H1 (cell line): ENCODE data around the gene NEK10. TPM values are rescaled to one million over a fixed set of nuclear protein-coding genes. Genes with fewer than 3 reads are reported as not detected.

Source experiments
- ASH2L ChIP-seq: fragments of 200-600, 300-600 bp; sonication (generic); IDR thresholded peaks from one replicate; pipeline ENCODE4 v1.7.1; 2017; ENCODE audit warnings: low read length
- KDM4A ChIP-seq: IDR thresholded peaks from one replicate; pipeline ENCODE4 v1.7.1; 2012; ENCODE audit warnings: low read depth, mild to moderate bottlenecking, moderate library complexity, low read length, inconsistent platforms; ENCODE audit not compliant: severe bottlenecking
- SIRT6 ChIP-seq: IDR thresholded peaks from one replicate; pipeline ENCODE4 v1.7.1; 2012; ENCODE audit warnings: low read length, inconsistent platforms
- SIX5 ChIP-seq: IDR thresholded peaks from 2 replicates; pipeline ENCODE4 v1.6.1; 2011; ENCODE audit warnings: mild to moderate bottlenecking, low read depth, low read length
- TCF12 ChIP-seq: IDR thresholded peaks from 2 replicates; pipeline ENCODE4 v1.6.1; 2011; ENCODE audit warnings: low read depth, mild to moderate bottlenecking, low read length
- polyA plus RNA-seq, 7 experiments: library from polyadenylated mRNA; depleted of rRNA in 3 of 7; stranded (reverse) in 5 of 7; unstranded in 2 of 7; fragments of >200 nt in 5 of 7; fragments of 200-250 nt in 2 of 7; gene quantifications; 1 replicate in 5 of 7; 2 replicates in 1 of 7; 4 replicates in 1 of 7; pipeline versions ENCODE4 v1.2.1 to v1.2.3, GENCODE V29; 2011 to 2013; ENCODE audit warnings: missing spikeins in 2 of 7, mixed read lengths in 2 of 7
- total RNA-seq: library from RNA; stranded (reverse); fragmentation: NEBNext Ultra II Directional; extraction: Animal tissue kit (Norgen Biotek cat#: 25700); gene quantifications from 2 replicates; pipeline ENCODE4 v1.2.1, GENCODE V29; 2021
- TF ChIP-seq, protein P1 (sequence below): fragments of 300-600 bp; sonication (generic); IDR thresholded peaks from 2 replicates; pipeline ENCODE4 v1.7.1; 2012; ENCODE audit warnings: low read length, moderate library complexity, mild to moderate bottlenecking, inconsistent platforms; ENCODE audit not compliant: insufficient replicate concordance
- TF ChIP-seq, protein P2 (sequence below): IDR thresholded peaks from 2 replicates; pipeline ENCODE4 v1.6.1; 2012; ENCODE audit warnings: inconsistent platforms
- TF ChIP-seq, protein P3 (sequence below): IDR thresholded peaks from 2 replicates; pipeline ENCODE4 v1.6.1; 2012; ENCODE audit warnings: inconsistent platforms

Gene NEK10
- total and polyA plus RNA-seq, 2 of the 8 experiments (the other 6 are each of a cell fraction or from before 2014, with no cell fraction given) = 0.18 to 0.50 TPM

GRCh38 chr3:27202959-27203358, 166.2 kb downstream of the NEK10 start (continued):
- TF ChIP-seq, protein P1, sequence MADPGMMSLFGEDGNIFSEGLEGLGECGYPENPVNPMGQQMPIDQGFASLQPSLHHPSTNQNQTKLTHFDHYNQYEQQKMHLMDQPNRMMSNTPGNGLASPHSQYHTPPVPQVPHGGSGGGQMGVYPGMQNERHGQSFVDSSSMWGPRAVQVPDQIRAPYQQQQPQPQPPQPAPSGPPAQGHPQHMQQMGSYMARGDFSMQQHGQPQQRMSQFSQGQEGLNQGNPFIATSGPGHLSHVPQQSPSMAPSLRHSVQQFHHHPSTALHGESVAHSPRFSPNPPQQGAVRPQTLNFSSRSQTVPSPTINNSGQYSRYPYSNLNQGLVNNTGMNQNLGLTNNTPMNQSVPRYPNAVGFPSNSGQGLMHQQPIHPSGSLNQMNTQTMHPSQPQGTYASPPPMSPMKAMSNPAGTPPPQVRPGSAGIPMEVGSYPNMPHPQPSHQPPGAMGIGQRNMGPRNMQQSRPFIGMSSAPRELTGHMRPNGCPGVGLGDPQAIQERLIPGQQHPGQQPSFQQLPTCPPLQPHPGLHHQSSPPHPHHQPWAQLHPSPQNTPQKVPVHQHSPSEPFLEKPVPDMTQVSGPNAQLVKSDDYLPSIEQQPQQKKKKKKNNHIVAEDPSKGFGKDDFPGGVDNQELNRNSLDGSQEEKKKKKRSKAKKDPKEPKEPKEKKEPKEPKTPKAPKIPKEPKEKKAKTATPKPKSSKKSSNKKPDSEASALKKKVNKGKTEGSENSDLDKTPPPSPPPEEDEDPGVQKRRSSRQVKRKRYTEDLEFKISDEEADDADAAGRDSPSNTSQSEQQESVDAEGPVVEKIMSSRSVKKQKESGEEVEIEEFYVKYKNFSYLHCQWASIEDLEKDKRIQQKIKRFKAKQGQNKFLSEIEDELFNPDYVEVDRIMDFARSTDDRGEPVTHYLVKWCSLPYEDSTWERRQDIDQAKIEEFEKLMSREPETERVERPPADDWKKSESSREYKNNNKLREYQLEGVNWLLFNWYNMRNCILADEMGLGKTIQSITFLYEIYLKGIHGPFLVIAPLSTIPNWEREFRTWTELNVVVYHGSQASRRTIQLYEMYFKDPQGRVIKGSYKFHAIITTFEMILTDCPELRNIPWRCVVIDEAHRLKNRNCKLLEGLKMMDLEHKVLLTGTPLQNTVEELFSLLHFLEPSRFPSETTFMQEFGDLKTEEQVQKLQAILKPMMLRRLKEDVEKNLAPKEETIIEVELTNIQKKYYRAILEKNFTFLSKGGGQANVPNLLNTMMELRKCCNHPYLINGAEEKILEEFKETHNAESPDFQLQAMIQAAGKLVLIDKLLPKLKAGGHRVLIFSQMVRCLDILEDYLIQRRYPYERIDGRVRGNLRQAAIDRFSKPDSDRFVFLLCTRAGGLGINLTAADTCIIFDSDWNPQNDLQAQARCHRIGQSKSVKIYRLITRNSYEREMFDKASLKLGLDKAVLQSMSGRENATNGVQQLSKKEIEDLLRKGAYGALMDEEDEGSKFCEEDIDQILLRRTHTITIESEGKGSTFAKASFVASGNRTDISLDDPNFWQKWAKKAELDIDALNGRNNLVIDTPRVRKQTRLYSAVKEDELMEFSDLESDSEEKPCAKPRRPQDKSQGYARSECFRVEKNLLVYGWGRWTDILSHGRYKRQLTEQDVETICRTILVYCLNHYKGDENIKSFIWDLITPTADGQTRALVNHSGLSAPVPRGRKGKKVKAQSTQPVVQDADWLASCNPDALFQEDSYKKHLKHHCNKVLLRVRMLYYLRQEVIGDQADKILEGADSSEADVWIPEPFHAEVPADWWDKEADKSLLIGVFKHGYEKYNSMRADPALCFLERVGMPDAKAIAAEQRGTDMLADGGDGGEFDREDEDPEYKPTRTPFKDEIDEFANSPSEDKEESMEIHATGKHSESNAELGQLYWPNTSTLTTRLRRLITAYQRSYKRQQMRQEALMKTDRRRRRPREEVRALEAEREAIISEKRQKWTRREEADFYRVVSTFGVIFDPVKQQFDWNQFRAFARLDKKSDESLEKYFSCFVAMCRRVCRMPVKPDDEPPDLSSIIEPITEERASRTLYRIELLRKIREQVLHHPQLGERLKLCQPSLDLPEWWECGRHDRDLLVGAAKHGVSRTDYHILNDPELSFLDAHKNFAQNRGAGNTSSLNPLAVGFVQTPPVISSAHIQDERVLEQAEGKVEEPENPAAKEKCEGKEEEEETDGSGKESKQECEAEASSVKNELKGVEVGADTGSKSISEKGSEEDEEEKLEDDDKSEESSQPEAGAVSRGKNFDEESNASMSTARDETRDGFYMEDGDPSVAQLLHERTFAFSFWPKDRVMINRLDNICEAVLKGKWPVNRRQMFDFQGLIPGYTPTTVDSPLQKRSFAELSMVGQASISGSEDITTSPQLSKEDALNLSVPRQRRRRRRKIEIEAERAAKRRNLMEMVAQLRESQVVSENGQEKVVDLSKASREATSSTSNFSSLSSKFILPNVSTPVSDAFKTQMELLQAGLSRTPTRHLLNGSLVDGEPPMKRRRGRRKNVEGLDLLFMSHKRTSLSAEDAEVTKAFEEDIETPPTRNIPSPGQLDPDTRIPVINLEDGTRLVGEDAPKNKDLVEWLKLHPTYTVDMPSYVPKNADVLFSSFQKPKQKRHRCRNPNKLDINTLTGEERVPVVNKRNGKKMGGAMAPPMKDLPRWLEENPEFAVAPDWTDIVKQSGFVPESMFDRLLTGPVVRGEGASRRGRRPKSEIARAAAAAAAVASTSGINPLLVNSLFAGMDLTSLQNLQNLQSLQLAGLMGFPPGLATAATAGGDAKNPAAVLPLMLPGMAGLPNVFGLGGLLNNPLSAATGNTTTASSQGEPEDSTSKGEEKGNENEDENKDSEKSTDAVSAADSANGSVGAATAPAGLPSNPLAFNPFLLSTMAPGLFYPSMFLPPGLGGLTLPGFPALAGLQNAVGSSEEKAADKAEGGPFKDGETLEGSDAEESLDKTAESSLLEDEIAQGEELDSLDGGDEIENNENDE = no peak
- TF ChIP-seq, protein P2, sequence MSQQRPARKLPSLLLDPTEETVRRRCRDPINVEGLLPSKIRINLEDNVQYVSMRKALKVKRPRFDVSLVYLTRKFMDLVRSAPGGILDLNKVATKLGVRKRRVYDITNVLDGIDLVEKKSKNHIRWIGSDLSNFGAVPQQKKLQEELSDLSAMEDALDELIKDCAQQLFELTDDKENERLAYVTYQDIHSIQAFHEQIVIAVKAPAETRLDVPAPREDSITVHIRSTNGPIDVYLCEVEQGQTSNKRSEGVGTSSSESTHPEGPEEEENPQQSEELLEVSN = no peak
- TF ChIP-seq SIX5 (no peak), TCF12 (no peak), SIRT6 (no peak), KDM4A (no peak), ASH2L (no peak)
- TF ChIP-seq, protein P3, sequence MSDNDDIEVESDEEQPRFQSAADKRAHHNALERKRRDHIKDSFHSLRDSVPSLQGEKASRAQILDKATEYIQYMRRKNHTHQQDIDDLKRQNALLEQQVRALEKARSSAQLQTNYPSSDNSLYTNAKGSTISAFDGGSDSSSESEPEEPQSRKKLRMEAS = no peak
